Hematopoietic multipotent progenitor cell treated with erythropoietin and hydrocortisone succinate and interleukin-3 and kit ligand, for 4 days (in vitro differentiated cells): ENCODE data around the gene HIC1.

Source experiments
- DNase-seq: peaks from one replicate; pipeline ENCODE4 v3.0.0-alpha.2; 2015

Gene HIC1

DNA sequence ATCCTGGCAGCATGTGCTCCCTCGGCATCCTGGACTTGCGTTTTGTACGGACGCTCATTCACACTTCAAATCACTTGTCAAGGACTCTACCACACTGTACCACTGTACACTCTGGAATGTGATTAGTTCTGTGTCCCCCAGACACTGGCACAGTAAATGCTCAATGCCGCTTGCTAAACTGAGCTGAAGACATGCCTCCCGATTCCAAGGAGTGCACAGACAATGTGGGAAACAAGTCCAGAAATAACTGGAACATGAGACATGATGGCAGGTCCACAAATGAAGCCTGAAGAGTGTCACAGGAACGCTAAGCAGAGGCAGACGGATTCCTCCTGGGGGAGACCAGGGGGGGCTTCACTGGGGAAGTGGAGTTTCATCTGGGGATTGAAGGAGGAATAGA is 22.1 kb downstream of the HIC1 start:
- no peak for DNase-seq

DNA sequence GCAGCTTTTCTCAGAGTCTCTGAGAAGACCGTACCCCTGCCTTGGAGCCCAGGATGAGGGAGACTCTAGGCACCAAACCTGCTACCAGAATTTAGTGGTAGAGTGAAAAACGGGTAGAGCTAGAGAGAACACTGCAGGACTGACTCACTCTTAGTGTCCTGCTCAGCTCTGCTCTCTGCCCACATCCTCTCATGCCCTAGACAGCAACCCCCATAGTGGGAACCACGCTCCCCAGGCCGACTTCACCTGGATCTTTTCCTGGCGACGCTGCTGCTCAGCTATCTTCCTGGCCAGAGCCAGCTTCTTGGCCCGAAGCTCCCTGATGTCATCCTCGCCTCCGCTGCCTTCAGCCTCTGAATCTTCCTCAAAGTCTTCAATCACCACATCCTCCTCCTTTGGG is 26.7 kb downstream of the HIC1 start:
- no peak for DNase-seq

DNA sequence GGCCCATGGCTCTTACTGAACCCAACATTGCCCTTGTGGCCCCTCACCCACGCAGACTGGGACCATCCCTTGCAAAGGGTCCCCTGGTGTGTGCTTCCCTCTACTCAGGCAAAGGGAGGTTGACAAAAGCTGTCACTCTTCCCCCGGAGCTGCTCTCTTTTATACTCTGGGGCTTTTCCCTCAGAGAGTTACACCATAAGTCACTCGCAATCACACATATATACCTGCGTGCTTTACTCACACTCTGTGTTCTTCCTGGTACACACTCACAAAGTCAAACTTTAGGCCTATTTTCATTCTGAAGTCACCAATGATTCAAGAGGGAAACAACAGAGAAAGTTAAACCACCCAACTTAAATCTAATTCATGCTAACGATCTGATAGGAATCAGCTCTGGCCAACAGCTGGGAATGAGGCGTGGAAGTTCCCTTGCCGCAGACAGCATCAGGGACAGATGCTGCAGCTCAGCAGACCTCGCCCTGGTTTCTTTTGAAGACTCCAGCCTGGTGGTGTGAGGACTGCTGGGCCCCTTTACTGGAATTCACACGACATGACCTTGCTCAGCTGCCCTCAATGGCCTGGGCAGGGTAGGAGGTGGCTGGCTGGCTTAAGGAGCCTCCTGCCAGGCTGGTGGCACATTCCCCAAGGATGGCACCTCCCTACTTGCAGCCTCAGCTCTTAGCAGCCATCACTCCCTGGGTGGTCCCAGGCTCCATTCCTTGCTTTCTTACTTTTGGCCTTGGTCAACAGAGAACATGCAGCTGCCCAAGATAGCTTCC is 27.3 kb downstream of the HIC1 start:
- no peak for DNase-seq

DNA sequence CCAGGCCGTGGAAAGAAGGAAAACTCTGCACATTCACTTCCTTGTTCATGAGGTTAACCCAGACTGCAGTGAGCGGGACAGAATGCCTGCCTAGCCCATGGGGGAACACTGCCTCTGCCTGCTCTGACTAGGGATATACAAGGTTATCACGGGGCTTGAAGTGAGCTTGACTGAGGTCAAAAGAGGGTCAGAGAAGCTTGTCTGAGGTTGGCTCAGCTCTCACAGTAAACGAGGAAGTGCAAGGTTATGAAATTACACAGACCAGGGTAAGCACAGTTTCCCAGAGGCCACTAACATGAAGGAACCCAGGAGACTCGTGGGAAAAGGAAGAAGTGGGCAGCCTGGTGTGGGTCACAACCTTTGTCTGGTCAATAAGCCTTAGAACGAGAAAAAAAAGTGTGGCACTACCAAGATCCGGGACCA is 28.7 kb downstream of the HIC1 start:
- DNase-seq, result peak; percentile 66

DNA sequence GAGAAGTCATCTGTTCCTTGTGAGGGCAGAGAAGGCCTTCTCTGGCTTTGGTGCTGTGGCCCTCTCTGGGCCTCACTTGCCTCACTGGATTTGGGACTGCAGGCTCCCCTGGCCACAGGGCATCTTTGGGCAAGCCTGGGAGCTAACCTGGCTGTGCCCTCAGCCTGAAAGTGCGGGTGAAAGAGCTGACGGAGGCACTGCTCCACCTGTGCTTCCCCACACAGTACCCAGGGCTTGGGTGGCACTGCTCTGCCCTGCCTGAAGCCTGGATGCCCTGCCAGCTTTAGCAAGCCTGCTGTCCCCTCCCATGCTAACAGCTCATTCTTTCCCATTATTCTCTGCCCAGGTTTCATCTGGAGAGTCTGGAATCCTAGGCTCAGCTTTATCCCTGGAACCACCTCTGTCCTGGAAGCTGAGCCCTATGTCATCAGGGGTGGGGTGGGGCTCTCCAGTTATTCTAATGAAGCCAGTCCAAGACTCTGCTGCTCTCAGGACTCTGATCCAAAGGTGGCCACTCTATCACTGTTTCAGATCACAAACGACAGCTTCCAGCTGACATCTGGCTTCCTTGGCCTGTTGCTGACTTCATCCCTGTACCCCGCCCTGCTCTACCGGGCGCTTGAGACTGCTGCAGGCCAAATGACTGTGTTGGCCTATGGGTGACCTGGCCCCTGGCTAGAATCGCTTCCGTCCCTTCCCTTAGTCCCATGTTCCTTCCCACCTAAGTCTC is 29.3 kb downstream of the HIC1 start:
- DNase-seq, result no peak

DNA sequence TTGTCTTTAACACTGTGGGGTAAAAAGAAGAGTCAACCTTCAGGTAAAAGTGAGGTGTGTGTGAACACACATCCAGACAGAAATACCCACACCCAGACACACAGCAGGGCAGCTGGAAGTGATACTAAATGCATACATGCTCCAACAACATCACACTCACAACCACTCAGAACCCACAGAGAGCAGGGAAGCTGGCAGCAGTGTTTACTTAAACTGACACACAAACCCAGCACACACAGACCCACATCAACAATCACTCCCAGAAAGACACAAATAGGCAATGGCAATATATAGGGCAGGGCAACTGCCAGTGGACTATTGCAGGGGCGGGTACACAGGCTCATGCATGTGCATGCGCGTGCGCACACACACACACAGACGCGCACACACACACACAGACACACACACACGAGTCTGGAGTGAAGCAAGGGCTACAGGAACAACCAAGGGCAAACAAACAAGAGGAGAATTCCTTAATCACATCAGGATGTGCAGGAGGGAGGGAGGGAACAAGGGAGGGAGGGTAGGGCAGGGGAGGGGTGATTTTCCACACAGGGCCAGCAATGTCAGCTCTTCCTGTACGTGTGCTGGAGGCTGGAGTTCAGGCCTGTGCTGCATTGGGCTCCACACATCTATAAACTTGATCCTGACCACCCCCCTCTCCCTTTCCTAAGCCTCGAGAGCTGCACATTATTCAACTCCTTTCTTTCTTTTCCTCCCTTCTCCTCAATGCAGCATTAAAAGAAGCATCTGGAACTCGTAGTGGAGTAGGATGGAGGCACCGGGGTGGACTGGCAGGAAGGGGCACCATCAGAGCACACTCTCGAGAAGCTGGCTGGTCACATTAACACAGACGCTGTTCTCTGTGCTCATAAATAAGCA is 30.1 kb downstream of the HIC1 start:
- no peak for DNase-seq

DNA sequence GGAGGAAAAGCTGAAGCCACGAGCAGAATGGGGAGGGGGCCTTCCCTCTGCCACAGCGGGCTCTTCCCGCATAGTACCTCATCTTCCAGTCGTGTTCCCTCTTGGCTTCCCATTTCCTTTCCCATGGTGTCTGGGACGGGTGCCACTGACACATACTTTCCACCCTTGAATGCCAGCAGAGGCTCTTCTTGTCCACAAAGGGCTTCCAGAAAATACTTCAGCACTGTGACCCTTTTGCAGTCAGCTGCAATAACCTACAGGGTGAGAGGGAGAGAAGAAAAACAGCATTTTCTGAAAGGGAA is 30.7 kb downstream of the HIC1 start:
- DNase-seq, result no peak

DNA sequence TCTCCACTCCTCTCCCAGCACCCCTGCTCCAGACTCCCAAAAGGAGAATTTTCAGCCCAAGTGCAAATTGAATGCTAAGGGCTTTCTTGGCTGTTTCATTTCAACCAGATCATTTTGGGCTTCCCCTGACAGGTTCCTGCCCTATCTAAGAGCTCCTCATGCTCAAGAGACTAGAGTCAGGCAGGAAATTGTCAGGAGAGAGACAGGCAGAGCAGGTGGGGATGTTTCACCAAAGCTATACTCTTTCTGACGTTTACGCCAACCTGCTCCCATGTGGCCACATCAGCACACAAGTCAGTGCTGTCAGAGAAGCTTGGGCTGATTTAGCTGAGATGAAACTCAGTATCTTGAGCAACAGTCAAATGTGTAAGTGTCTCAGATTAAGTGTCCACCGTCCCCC is 31.4 kb downstream of the HIC1 start:
- no peak for DNase-seq

DNA sequence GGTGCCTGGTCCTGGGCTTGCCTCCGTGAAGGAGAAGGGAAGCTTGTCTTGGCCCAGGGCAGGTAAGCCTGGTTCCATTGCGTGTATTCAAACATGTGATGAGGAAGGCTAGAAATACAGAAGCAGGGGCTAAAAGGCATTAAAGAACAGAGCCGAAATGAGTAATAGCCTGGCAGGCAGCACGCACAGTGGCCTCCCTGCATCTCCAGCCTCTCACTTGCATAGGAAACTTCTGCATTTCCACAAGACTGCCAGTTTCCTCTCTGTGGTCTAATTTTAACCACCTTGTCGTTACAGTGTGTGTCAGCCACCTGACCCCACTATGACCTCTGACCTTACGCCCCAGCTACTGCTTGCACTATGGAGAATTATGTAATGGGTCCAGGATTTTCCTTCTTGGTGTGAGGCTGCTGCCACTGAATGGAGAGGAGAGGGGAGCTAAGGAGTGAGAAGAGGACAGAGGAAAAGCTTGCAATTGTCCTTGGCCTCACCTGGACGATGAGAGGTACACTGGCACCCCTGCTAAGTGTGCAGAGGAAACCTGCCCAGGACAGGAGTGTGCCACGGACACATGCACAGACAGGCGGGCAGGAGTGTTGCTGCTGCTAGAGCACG is 32.8 kb downstream of the HIC1 start:
- DNase-seq, result peak; percentile 91

DNA sequence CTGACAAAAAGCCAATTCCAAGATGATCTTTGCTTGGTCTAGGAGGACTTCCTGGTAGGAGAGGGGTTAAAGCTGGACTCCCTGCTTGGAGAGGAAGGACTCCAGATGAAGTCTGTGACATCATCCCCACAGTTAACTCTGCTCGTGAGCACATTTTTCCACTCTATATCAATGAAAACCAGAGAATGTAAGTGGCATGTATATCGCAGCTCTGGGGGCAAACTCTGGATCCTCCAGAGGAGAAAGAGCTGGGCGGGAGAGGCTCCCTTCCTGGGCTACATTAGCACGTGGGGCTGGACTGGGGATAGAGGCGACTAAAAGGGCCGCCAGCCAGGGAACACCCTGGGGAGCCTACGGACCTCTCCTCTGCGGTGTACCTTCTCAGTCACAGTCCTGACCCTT is 34.1 kb downstream of the HIC1 start:
- no peak for DNase-seq

DNA sequence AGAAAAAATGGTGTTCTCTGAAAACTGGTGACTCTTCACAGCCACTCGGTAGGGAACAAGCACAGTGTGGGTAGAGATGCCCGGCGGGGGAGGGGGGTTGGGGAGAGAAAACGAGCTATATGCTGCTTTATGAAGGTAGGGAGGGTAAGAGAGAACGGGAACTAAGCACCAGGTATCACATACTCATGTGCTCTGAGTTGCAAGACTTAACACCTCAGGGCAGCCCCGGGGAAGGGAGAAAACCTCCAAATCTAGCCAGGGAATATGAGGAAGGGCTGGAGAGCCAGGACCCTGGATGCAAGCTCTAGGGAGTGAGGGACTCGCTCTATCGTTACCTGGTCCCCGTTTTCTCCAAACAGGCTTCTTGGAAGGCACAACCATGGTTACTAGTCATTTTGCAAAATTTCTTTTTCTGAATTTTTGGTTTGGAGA is 35.3 kb downstream of the HIC1 start:
- peak; percentile 25 for DNase-seq

DNA sequence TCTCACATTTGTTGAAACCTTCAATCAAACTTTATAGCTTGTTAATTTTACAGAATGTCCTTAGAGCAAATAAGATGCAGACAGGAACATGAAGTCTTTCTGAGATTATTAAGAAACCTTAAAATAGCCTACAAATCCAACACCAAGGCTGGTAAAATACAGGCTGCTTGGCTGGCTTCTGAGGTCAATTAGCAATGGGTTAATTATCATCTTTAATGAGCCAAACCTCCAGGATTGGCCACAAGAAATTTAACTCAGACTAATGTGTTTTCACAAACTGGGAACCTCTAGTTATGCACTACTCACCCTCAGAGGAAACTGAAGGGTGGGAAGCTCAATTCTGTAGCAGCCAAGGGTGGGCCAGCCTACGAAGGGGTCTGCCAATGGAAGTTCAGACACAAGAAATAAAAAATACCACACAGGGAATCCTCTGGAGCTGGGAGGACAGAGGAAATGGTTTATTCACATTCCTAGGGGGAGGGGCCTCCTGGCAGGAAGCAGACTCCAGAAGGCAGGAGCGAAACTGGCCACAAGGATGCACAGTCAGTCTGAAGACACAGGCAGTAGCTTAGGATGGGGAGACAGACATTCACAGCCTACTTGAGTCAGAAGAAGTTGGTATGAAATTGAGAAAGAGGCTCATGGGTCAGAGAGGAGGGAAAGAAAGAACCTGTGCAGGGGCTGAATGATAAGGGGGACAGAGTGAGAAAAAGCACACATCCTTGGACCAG is 36.1 kb downstream of the HIC1 start:
- DNase-seq, result no peak

DNA sequence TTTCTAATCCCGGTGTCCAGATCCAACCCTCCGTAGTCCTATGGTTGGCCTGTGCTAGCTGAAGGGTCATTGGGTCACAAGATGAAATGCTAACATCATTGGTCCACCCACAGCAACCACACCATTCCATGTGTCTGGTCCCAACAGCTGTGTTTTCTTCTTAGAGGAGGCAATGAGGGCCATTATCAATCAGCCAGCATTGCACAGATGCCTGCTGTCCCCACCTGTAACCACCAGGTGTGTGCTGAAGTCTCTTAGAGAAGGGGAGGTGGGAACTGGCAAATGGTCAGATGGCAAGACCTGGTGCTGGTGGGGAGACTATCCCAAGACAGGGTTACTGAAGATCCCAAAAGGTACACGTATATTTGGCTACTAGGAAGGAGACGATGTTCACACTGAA is 37.4 kb downstream of the HIC1 start:
- no peak for DNase-seq

DNA sequence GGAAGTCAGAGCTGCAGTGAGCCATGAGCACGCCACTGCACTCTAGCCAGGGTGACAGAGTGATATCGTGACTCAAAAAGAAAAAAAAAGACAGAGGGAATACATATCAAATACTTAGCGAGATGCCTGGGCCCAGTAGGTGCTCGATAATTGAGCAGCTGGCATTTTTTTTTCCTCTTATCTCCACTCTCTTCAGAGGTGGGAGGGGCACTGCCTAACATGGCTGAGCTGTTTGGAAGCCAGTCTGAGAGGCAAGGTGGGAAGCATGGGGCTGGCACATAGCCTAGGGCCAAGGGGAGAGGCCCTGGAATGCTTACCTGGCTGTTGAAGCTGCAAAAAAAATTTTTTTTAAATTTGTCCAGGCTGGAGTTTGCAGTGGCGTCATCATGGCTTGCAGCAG is 38.4 kb downstream of the HIC1 start:
- peak; percentile 61 for DNase-seq

DNA sequence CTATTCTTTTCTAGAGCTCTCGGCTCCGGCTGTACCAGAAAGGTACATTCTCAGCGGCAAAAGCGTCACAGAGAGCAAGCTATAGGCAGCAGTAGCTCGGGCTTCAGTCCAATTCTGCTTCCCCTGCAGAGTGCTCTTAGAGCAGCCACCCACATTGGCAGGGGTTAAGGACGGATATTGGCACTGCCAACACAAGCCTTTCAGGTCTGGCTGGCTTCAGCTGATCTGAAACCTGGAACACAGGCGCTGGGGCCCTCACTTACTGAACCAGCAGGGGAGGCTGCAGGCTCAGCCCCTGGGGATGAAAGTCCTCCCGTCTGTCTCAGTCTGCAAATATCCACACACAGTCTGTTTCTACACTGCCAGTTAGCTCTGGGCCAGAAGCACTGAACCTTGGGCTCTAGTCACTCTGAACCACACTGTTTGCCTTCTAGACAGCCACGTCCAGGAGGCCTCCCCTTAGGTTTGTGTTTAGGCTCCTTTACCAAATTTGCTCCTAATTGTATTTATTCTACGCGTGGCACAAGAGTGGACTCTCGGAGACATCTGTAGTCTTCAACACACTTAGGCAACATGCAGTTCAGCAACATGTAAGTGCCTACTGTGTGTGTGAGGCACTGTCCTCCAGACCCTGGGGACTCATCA is 40.1 kb downstream of the HIC1 start:
- peak; percentile 45 for DNase-seq

DNA sequence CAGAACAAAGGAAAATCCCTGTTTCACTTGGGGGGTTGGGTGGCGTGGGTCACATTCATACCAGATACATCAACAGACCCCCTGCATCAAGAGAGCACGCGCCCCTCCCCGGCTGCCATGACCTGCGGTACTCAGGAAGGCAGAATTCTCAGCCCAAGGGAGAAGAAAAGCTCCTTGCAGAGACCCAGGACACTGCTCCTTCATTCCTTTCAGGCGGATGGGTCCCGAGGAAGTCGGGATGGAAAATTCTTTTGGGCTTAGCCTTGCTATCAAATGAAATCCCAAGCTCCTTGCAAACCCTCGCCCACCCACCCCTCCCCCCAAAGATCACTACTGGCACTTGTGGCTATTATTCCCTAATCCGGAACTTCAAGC is 40.6 kb downstream of the HIC1 start:
- DNase-seq, result no peak

DNA sequence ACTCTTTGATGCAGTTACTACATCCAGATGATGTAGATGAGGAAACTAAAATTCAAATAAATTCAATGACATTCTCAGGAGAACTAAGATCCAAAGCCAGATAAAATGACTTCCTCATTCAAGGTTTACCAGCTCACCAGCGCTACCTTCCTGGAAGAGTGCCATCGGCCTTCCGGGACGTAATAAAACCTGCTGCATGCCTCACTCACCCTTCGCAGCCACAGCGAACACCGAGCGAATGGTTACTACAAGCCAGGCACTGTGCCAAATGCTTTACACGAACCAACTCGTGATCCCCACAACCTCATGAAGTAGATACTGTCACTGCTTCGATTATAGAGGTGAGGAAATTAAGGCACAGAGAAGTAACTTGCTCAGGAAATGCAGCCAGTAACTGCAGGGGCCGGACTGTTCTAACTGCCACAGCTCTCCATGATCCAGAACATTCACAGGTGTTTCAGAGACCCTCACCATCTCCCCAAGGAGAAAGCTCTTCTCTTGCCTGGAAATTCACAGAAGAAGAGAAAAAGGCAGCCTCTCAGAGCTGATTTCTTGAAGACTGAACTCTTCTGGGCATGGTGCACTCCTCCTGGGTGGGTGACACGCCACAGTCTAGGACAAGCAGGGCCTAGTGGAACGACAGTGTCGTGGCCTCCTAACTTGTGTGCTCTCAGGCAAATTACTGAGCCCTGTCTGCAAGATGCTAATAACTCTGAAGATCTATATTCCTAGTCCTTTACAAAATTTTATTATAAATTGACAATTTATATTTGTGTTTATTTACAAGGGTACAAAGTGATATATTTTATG is 46.8 kb downstream of the HIC1 start:
- DNase-seq, result peak; percentile 90

DNA sequence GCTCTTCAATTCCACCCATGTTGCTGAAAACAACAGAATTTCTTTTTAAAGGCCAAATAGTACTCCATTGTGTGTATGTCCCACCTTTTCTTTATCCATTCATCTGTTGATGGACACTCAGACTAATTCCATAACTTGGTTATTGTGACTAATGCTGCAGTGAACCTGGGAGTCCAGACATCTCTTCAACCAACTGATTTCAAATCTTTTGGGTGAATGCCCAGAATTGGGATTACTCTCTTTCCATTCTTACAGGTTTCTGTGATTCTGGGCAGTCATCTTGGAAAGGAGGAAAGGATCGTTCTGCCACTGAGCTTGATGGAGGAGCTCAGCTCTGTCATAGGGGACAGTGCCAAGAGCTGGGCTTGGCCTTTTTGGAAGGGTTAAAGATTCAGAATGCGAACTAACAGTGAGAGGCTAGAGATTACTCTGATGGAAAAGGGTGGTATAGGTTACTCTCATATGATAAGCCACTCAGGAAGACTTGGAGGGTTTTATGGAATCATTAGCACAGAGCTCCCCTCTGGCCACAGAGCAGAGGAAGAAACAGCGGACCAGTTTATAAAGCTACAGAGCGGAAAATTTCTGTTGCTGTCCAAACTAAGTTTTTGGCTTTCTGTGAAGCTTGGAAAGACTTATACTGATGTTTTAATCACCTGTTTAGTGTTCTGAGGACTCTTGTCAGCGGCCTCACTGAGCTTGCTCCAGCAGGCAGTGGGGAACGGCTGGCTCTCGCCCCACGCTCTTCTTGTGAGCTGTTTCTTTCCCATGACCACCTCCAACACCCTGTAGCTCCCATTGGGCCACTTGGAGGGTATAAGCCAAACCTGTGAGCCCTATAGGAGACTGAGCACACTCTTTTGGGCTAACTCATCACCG is 48.3 kb downstream of the HIC1 start:
- DNase-seq, result no peak

DNA sequence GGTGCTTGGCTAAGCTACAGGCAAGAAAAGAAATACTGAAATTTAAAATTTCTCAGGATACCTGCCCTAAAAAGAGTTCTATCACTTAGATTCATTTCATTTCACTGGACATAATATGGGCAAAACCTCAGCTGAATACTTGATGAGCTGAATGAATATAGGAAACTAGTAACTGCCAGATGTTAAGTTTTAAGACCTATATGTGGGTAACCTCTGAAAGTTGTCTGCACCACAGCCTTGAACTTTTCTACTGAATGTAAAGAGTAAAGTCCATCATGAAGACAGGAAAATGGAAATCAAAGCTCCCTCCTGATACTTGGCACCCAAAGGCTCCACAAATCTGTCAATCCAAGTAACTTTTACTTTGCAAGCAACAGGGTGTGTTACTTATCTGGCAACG is 50.8 kb downstream of the HIC1 start:
- no peak for DNase-seq

DNA sequence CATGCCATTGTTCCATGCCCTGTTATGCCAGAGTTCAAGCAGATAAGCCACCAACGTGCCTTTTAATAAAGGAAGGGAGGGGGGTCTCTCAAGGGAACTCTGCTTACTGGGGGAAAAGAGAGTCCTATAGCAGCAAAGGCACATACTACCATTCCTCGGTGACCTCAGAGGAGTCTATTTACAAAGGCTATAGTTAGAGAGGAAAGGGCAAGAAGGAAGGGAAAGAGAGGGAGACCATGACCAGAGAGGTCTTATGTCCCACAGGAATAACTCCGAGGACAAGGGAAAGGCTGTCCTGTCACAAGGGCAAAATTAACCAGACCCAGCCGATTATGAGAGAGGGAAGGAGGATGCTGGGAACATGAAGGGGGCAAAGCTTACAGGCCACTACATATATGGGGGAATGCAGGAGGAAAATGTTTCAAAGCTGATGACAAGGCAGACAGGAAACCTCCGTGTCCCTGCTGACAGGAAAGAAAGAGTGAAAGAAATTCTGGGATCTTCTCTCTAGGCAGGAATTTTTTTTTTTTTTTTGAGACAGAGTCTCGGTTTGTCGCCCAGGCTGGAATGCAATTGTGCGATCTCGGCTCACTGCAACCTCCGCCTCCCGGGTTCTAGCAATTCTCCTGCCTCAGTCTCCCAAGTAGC is 51.5 kb downstream of the HIC1 start:
- no peak for DNase-seq
